Sigmoid colon (tissue), 4 donors: Measurements from ENCODE around the gene IFT80.

Source experiments
- EP300 ChIP-seq, 4 donors: sonication (generic); formaldehyde crosslinking; IDR thresholded peaks; one replicate each; pipeline ENCODE4 v1.6.1; 2017; ENCODE audit warnings: antibody characterized with exemption in 4 of 4
- POLR2A ChIP-seq, 2 donors: fragments of 450-650 bp; IDR thresholded peaks; one replicate each; pipeline ENCODE4 v1.6.1; 2016; ENCODE audit warnings: antibody characterized with exemption in 2 of 2, mild to moderate bottlenecking in 2 of 2, moderate library complexity in 2 of 2
- POLR2AphosphoS5 ChIP-seq, 4 donors: sonication (generic); formaldehyde crosslinking; IDR thresholded peaks; one replicate each; pipeline ENCODE4 v1.6.1; 2017; ENCODE audit warnings: antibody characterized with exemption in 4 of 4
- TF ChIP-seq, protein P1 (sequence below), 4 experiments: fragments of 450-650 bp in 3 of 4; fragments of 200-600 bp in 1 of 4; IDR thresholded peaks; one replicate each; pipeline ENCODE4 v1.5.1; 2016 to 2019; ENCODE audit warnings: antibody characterized with exemption in 4 of 4, mild to moderate bottlenecking in 3 of 4, moderate library complexity in 2 of 4

DNA sequence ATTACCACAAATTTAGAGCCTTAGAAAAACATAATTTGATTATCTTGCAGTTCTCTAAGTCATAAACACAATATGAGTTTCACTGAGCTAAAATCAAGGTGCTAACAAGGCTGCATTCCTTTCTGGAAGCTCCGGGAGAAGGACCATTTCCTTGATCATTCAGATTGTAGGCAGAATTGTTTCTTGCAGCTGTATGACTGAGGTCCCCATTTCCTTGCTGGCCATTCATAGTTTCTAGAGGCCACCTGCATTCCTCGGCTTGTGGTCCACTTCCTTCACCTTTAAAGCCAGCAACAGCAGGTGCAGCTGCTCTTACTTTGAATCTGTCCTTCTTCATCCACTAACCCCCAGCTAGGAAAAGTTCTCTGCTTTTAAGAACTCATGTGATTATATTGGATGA, 58.7 kb downstream of the IFT80 start:
- TF ChIP-seq, protein P1, sequence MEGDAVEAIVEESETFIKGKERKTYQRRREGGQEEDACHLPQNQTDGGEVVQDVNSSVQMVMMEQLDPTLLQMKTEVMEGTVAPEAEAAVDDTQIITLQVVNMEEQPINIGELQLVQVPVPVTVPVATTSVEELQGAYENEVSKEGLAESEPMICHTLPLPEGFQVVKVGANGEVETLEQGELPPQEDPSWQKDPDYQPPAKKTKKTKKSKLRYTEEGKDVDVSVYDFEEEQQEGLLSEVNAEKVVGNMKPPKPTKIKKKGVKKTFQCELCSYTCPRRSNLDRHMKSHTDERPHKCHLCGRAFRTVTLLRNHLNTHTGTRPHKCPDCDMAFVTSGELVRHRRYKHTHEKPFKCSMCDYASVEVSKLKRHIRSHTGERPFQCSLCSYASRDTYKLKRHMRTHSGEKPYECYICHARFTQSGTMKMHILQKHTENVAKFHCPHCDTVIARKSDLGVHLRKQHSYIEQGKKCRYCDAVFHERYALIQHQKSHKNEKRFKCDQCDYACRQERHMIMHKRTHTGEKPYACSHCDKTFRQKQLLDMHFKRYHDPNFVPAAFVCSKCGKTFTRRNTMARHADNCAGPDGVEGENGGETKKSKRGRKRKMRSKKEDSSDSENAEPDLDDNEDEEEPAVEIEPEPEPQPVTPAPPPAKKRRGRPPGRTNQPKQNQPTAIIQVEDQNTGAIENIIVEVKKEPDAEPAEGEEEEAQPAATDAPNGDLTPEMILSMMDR (IDR thresholded peaks at IDR 0.05), result no peak
- TF ChIP-seq POLR2AphosphoS5 (IDR thresholded peaks at IDR 0.05) (no peak), EP300 (IDR thresholded peaks at IDR 0.05) (no peak), POLR2A (IDR thresholded peaks at IDR 0.05) (no peak)
